GM12892 (cell line): ENCODE data around the gene HEPHL1.

Experiments
- POLR2A ChIP-seq: IDR thresholded peaks from 2 replicates; pipeline ENCODE4 v1.6.1; 2011; ENCODE audit warnings: low read depth, low read length, control low read depth
- POLR2AphosphoS5 ChIP-seq: IDR thresholded peaks from 2 replicates; pipeline ENCODE4 v1.6.1; 2011; ENCODE audit warnings: low read depth, low read length, control low read depth
- TAF1 ChIP-seq: IDR thresholded peaks from 2 replicates; pipeline ENCODE4 v1.6.1; 2011; ENCODE audit warnings: low read depth, mild to moderate bottlenecking, control low read depth, low read length, borderline replicate concordance

DNA sequence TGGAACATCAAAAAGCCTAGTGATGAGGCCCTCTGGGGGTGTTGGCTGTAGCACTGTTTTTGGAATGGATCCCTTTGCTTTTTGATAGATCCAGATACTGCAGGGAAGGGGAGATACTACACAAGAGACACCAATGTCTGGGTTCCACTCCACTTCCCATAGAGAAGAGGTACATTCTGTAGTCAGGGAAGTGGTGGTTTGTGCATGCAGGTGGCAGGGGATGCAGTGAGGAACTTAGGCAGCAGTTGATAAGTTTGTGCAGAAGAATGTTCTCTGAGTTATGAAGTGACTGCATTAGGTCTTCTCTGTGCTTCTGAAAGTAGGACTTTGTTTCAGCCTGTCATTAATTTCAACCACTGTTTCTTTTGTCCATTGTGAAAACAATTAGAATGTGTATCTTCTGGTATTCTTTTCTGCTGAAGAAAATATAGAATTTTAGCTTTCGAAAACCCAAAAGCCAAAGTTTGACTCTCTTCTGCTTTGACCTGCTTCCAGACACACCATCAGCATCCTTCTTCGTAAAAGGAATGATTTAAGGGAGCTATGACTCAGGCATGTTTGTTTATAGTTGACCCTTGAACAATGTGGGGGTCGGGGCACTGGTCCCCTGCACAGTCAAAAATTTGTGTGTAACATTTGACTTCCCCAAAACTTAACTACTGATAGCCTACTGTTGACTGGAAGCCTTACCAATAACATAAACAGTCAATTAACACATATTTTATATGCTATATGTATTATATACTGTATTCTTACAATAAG lies 133.1 kb downstream of the HEPHL1 start:
- TF ChIP-seq TAF1 (no peak), POLR2A (no peak), POLR2AphosphoS5 (no peak)
